ENCODE results near the gene AKAP10. TPM values are rescaled to one million over a fixed set of nuclear protein-coding genes. Genes with fewer than 3 reads are reported as not detected.

The AKAP10 gene
- total and polyA plus RNA-seq, 2 of the 4 experiments (the other 2 are of a cell fraction) = 12.7 to 18.6 TPM

DNA sequence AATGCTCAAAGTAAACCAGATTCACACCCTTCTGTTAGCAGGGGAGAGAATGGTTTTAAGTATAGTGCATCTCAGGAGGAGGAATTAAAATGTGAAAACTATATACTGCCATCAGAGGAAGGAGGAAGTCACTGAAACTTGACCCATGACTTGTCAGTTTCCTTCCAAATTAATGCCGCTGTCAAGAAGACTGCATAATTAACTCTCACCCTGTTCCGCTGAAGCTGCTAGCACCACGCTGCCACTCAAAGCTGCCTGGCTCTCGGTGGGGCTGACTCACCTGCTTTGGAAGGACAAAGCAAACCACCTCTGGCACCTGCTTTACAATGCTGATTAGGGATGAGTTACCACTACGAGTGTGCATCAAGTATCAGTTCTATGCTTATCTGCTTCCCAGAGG, 72.1 kb downstream of the AKAP10 start:
- peaks cover 4% of the 10 kb centered on the region; the same call in 1 of the 2 replicates for H4K20me1 ChIP-seq (ENCODE audit: insufficient read depth, low read length)
- no peaks in the 10 kb centered on the region for H3K27me3 ChIP-seq (ENCODE audit: control insufficient read depth, insufficient read depth, low read length)
- H2BK120ac ChIP-seq (ENCODE audit: low read depth, low read length) = no peak overlapping the region
- H2BK5ac ChIP-seq (ENCODE audit: low read depth, low read length, poor library complexity, severe bottlenecking) = peak overlapping the region; percentile 69
- H2AFZ ChIP-seq (replicated peaks; ENCODE audit: low read length, poor library complexity) = no peak overlapping the region
- dilution Hi-C loops (cut with HindIII; ENCODE audit: low sequenced_read_pairs, unreplicated experiment) (no loop called here), in situ Hi-C loops (cut with MboI; ENCODE audit: low sequenced_read_pairs) (no loop called here), intact Hi-C loops (cut with micrococcal nuclease) (loop anchor here (5.0 kb wide), 1 partner anchor 38 kb away; the partner anchor contains the start of gene ULK2)
- H3K4me2 ChIP-seq (ENCODE audit: low read depth, low read length) = no peak overlapping the region
- H3K4me1 ChIP-seq (ENCODE audit: control insufficient read depth, insufficient read depth, low read length) = peaks cover 15% of the 10 kb centered on the region
- H3K23ac ChIP-seq (ENCODE audit: low read depth, low read length) = no peak overlapping the region
- H3K9me3 ChIP-seq (ENCODE audit: control insufficient read depth, insufficient read depth, low read length) = no peaks in the 10 kb centered on the region
- H3K36me3 ChIP-seq (ENCODE audit: control insufficient read depth, insufficient read depth, low read length) = peaks cover 24% of the 10 kb centered on the region
- no peak overlapping the region for H4K8ac ChIP-seq (ENCODE audit: low read depth in 2 of 2, low read length in 2 of 2)
- TF ChIP-seq CEBPB (IDR thresholded peaks at IDR 0.05; ENCODE audit: low read depth, low read length) (no peak), RAD21 (IDR thresholded peaks at IDR 0.05; ENCODE audit: low read length) (no peak), RCOR1 (IDR thresholded peaks at IDR 0.05; ENCODE audit: insufficient replicate concordance, low read length) (no peak), MXI1 (IDR thresholded peaks at IDR 0.05; ENCODE audit: borderline replicate concordance, low read depth, low read length) (no peak), RFX5 (IDR thresholded peaks at IDR 0.05; ENCODE audit: low read depth, low read length) (no peak), NFE2L2 (IDR thresholded peaks at IDR 0.05; ENCODE audit: low read depth, low read length) (no peak), CHD1 (IDR thresholded peaks at IDR 0.05; ENCODE audit: low read depth, low read length) (no peak), POLR2A (IDR thresholded peaks at IDR 0.05; ENCODE audit: low read depth, low read length) (no peak), MAZ (IDR thresholded peaks at IDR 0.05; ENCODE audit: borderline replicate concordance, low read depth, low read length) (no peak), MAFK (IDR thresholded peaks at IDR 0.05; ENCODE audit: low read depth, low read length) (no peak), BHLHE40 (IDR thresholded peaks at IDR 0.05; ENCODE audit: low read depth, low read length) (no peak), FOS (IDR thresholded peaks at IDR 0.05; ENCODE audit: low read depth, low read length) (no peak), SMC3 (IDR thresholded peaks at IDR 0.05; ENCODE audit: low read depth, low read length) (no peak)
- TF ChIP-seq, protein P1, sequence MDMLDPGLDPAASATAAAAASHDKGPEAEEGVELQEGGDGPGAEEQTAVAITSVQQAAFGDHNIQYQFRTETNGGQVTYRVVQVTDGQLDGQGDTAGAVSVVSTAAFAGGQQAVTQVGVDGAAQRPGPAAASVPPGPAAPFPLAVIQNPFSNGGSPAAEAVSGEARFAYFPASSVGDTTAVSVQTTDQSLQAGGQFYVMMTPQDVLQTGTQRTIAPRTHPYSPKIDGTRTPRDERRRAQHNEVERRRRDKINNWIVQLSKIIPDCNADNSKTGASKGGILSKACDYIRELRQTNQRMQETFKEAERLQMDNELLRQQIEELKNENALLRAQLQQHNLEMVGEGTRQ (IDR thresholded peaks at IDR 0.05; ENCODE audit: low read depth, low read length) = no peak
- TF ChIP-seq, protein P2, sequence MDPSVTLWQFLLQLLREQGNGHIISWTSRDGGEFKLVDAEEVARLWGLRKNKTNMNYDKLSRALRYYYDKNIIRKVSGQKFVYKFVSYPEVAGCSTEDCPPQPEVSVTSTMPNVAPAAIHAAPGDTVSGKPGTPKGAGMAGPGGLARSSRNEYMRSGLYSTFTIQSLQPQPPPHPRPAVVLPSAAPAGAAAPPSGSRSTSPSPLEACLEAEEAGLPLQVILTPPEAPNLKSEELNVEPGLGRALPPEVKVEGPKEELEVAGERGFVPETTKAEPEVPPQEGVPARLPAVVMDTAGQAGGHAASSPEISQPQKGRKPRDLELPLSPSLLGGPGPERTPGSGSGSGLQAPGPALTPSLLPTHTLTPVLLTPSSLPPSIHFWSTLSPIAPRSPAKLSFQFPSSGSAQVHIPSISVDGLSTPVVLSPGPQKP (IDR thresholded peaks at IDR 0.05; ENCODE audit: borderline replicate concordance, low read depth, low read length) = no peak
- TF ChIP-seq, protein P3, sequence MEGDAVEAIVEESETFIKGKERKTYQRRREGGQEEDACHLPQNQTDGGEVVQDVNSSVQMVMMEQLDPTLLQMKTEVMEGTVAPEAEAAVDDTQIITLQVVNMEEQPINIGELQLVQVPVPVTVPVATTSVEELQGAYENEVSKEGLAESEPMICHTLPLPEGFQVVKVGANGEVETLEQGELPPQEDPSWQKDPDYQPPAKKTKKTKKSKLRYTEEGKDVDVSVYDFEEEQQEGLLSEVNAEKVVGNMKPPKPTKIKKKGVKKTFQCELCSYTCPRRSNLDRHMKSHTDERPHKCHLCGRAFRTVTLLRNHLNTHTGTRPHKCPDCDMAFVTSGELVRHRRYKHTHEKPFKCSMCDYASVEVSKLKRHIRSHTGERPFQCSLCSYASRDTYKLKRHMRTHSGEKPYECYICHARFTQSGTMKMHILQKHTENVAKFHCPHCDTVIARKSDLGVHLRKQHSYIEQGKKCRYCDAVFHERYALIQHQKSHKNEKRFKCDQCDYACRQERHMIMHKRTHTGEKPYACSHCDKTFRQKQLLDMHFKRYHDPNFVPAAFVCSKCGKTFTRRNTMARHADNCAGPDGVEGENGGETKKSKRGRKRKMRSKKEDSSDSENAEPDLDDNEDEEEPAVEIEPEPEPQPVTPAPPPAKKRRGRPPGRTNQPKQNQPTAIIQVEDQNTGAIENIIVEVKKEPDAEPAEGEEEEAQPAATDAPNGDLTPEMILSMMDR (conservative IDR thresholded peaks at IDR 0.05; ENCODE audit: low read depth, low read length) = no peak
- WGBS, 2 experiments (ENCODE audit: extremely low coverage in 2 of 2, insufficient read length in 1 of 2) = 100% methylated on average over 2 of the region's 5 CpGs; no CpG with 5 or more reads in 1 of the 2 experiments
- DNase-seq (no peak), ATAC-seq (ENCODE audit: low read depth) (no peak)
- H3K4me3 ChIP-seq (ENCODE audit: insufficient read depth, low read depth, low read length) = no peak overlapping the region
- H3K14ac ChIP-seq (replicated peaks; ENCODE audit: low read depth, low read length) = no peak overlapping the region
- no peak overlapping the region for H2AK5ac ChIP-seq (ENCODE audit: low read depth, low read length)
- H3K9me1 ChIP-seq (ENCODE audit: insufficient read depth, low read length) = peaks cover 12% of the 10 kb centered on the region
- POLR2A ChIA-PET (ENCODE audit: unreplicated experiment) = no interaction called here
- CTCF ChIA-PET = no interaction called here
- H2BK20ac ChIP-seq (ENCODE audit: low read depth, low read length) = no peak overlapping the region
- peaks cover 3 to 18% of the 10 kb centered on the region in 2 experiments; a peak in 3 of 4 replicates for H3K79me1 ChIP-seq (ENCODE audit: low read depth in 1 of 2, low read length in 2 of 2)
- H2BK15ac ChIP-seq (ENCODE audit: low read depth, low read length) = no peak overlapping the region
- TSS peak; percentile 62 for BruUV-seq (replicated peaks)
- no peak overlapping the region for H3K4ac ChIP-seq (ENCODE audit: low read depth, low read length)
- no peak overlapping the region for H4K91ac ChIP-seq (ENCODE audit: insufficient read depth, low read depth, low read length)
- H3K18ac ChIP-seq (ENCODE audit: low read depth, low read length) = no peak overlapping the region
- peak overlapping the region; percentile 37; the same call in 1 of the 2 replicates for H3K27ac ChIP-seq (ENCODE audit: insufficient read depth, low read length)
- no peak overlapping the region for H3K56ac ChIP-seq (ENCODE audit: extremely low read depth, insufficient read depth, low read length)
- H2AK9ac ChIP-seq (replicated peaks; ENCODE audit: low read depth, low read length, poor library complexity) = no peak overlapping the region
- no peak overlapping the region for H3K9ac ChIP-seq (ENCODE audit: low read depth, low read length)
- no peak overlapping the region for H4K5ac ChIP-seq (ENCODE audit: low read depth, low read length)
